ENCODE measurements around the gene TMEM121.

TMEM121 gene

GRCh38 chr14:105489542-105490266, 36.7 kb upstream of the TMEM121 start:
- Histone ChIP-seq H3K9me3 (ENCODE audit: control insufficient read depth, insufficient read depth, low read length) (no peaks in the 10 kb centered on the region), H3K4me1 (ENCODE audit: control insufficient read depth, insufficient read depth, low read length) (no peaks in the 10 kb centered on the region), H3K4me3 (ENCODE audit: low read depth, low read length) (peak overlapping the region; percentile 39), H3K9ac (ENCODE audit: low read depth, low read length) (no peak overlapping the region), H3K36me3 (ENCODE audit: control insufficient read depth, insufficient read depth, low read length) (peaks cover 5% of the 10 kb centered on the region), H3K27me3 (ENCODE audit: control insufficient read depth, insufficient read depth, low read length) (peaks cover 39% of the 10 kb centered on the region)

GRCh38 chr14:105490267-105490571, 36.2 kb upstream of the TMEM121 start:
- H3K9ac ChIP-seq (ENCODE audit: low read depth, low read length): no peak overlapping the region
- H3K36me3 ChIP-seq (ENCODE audit: control insufficient read depth, insufficient read depth, low read length): peaks cover 5% of the 10 kb centered on the region
- H3K4me3 ChIP-seq (ENCODE audit: low read depth, low read length): peak overlapping the region; percentile 39
- H3K27me3 ChIP-seq (ENCODE audit: control insufficient read depth, insufficient read depth, low read length): peaks cover 34% of the 10 kb centered on the region
- no peaks in the 10 kb centered on the region for H3K9me3 ChIP-seq (ENCODE audit: control insufficient read depth, insufficient read depth, low read length)
- no peaks in the 10 kb centered on the region for H3K4me1 ChIP-seq (ENCODE audit: control insufficient read depth, insufficient read depth, low read length)

- H3K9me3 ChIP-seq (ENCODE audit: control insufficient read depth, insufficient read depth, low read length): no peaks in the 10 kb centered on the region
- no peak within 1 kb of the TSS for H3K9ac ChIP-seq (ENCODE audit: low read depth, low read length)
- peak within 1 kb of the TSS; percentile 46 for H3K4me3 ChIP-seq (ENCODE audit: low read depth, low read length)
- peaks cover 29% of the 10 kb centered on the region for H3K27me3 ChIP-seq (ENCODE audit: control insufficient read depth, insufficient read depth, low read length)
- H3K36me3 ChIP-seq (ENCODE audit: control insufficient read depth, insufficient read depth, low read length): peaks cover 5% of the 10 kb centered on the region
- no peaks in the 10 kb centered on the region for H3K4me1 ChIP-seq (ENCODE audit: control insufficient read depth, insufficient read depth, low read length)
Measured at GRCh38 chr14:105490572-105491365, 35.6 kb upstream of the TMEM121 start, which contains the start of gene TEDC1. TSS of gene TEDC1 (plus strand) at chr14:105491246. CDS start at chr14:105491376, 130 bp downstream.

- H3K4me1 ChIP-seq (ENCODE audit: control insufficient read depth, insufficient read depth, low read length): no peaks in the 10 kb centered on the region
Measured at GRCh38 chr14:105491366-105491973, 34.9 kb upstream of the TMEM121 start.

GRCh38 chr14:105492031-105492970, 34.1 kb upstream of the TMEM121 start:
- H3K4me1 ChIP-seq (ENCODE audit: control insufficient read depth, insufficient read depth, low read length): no peaks in the 10 kb centered on the region
- no peaks in the 10 kb centered on the region for H3K9me3 ChIP-seq (ENCODE audit: control insufficient read depth, insufficient read depth, low read length)
- H3K27me3 ChIP-seq (ENCODE audit: control insufficient read depth, insufficient read depth, low read length): peaks cover 16% of the 10 kb centered on the region
- no peak overlapping the region for H3K9ac ChIP-seq (ENCODE audit: low read depth, low read length)
- peaks cover 5% of the 10 kb centered on the region for H3K36me3 ChIP-seq (ENCODE audit: control insufficient read depth, insufficient read depth, low read length)
- H3K4me3 ChIP-seq (ENCODE audit: low read depth, low read length): peak overlapping the region; percentile 30

More at GRCh38 chr14:105491366-105491973, 34.9 kb upstream of the TMEM121 start:
- peak overlapping the region; percentile 46 for H3K4me3 ChIP-seq (ENCODE audit: low read depth, low read length)
- no peak overlapping the region for H3K9ac ChIP-seq (ENCODE audit: low read depth, low read length)
- no peaks in the 10 kb centered on the region for H3K9me3 ChIP-seq (ENCODE audit: control insufficient read depth, insufficient read depth, low read length)
- peaks cover 5% of the 10 kb centered on the region for H3K36me3 ChIP-seq (ENCODE audit: control insufficient read depth, insufficient read depth, low read length)
- peaks cover 24% of the 10 kb centered on the region for H3K27me3 ChIP-seq (ENCODE audit: control insufficient read depth, insufficient read depth, low read length)

GRCh38 chr14:105492971-105493871, 33.2 kb upstream of the TMEM121 start:
- peaks cover 5% of the 10 kb centered on the region for H3K36me3 ChIP-seq (ENCODE audit: control insufficient read depth, insufficient read depth, low read length)
- no peaks in the 10 kb centered on the region for H3K4me1 ChIP-seq (ENCODE audit: control insufficient read depth, insufficient read depth, low read length)
- H3K9me3 ChIP-seq (ENCODE audit: control insufficient read depth, insufficient read depth, low read length): no peaks in the 10 kb centered on the region
- H3K4me3 ChIP-seq (ENCODE audit: low read depth, low read length): no peak overlapping the region
- H3K27me3 ChIP-seq (ENCODE audit: control insufficient read depth, insufficient read depth, low read length): peaks cover 7% of the 10 kb centered on the region
- no peak overlapping the region for H3K9ac ChIP-seq (ENCODE audit: low read depth, low read length)

GRCh38 chr14:105493921-105494605, 32.3 kb upstream of the TMEM121 start:
- Histone ChIP-seq H3K27me3 (ENCODE audit: control insufficient read depth, insufficient read depth, low read length) (peaks cover under 1% of the 10 kb centered on the region), H3K4me1 (ENCODE audit: control insufficient read depth, insufficient read depth, low read length) (no peaks in the 10 kb centered on the region), H3K9ac (ENCODE audit: low read depth, low read length) (no peak overlapping the region), H3K36me3 (ENCODE audit: control insufficient read depth, insufficient read depth, low read length) (peaks cover 5% of the 10 kb centered on the region), H3K9me3 (ENCODE audit: control insufficient read depth, insufficient read depth, low read length) (no peaks in the 10 kb centered on the region), H3K4me3 (ENCODE audit: low read depth, low read length) (no peak overlapping the region)

GRCh38 chr14:105494606-105494929, 31.8 kb upstream of the TMEM121 start:
- Histone ChIP-seq H3K27me3 (ENCODE audit: control insufficient read depth, insufficient read depth, low read length) (no peaks in the 10 kb centered on the region), H3K4me1 (ENCODE audit: control insufficient read depth, insufficient read depth, low read length) (no peaks in the 10 kb centered on the region), H3K9ac (ENCODE audit: low read depth, low read length) (no peak overlapping the region), H3K9me3 (ENCODE audit: control insufficient read depth, insufficient read depth, low read length) (no peaks in the 10 kb centered on the region), H3K4me3 (ENCODE audit: low read depth, low read length) (no peak overlapping the region), H3K36me3 (ENCODE audit: control insufficient read depth, insufficient read depth, low read length) (peaks cover 5% of the 10 kb centered on the region)

GRCh38 chr14:105495101-105495989, 31.0 kb upstream of the TMEM121 start:
- Histone ChIP-seq H3K9me3 (ENCODE audit: control insufficient read depth, insufficient read depth, low read length) (no peaks in the 10 kb centered on the region), H3K4me1 (ENCODE audit: control insufficient read depth, insufficient read depth, low read length) (no peaks in the 10 kb centered on the region), H3K9ac (ENCODE audit: low read depth, low read length) (no peak overlapping the region), H3K36me3 (ENCODE audit: control insufficient read depth, insufficient read depth, low read length) (peaks cover 5% of the 10 kb centered on the region), H3K27me3 (ENCODE audit: control insufficient read depth, insufficient read depth, low read length) (no peaks in the 10 kb centered on the region), H3K4me3 (ENCODE audit: low read depth, low read length) (no peak overlapping the region)

Data from iPS-15b (cell line).